HG02870 (cell line): Measurements from ENCODE around the gene CACNA2D3.
"Not testable (repeated sequence)": the region's sequence is repeated elsewhere in the genome, so short reads cannot be mapped to it uniquely, and the experiment has no call there.

Source experiments
- ATAC-seq: cut with Tn5 transposase; IDR thresholded peaks from one replicate; pipeline ENCODE4 v1.9.1; 2021; ENCODE audit warnings: mild to moderate bottlenecking, moderate library complexity; ENCODE audit not compliant: unreplicated experiment

Gene CACNA2D3

GRCh38 chr3:54608041-54608440 is 485.7 kb downstream of the CACNA2D3 start:
- ATAC-seq = no peak

- ATAC-seq = no peak
Observed at GRCh38 chr3:54619053-54619452, 496.7 kb downstream of the CACNA2D3 start.

- ATAC-seq = no peak
Observed at GRCh38 chr3:54619531-54619930, 497.2 kb downstream of the CACNA2D3 start.

GRCh38 chr3:54621184-54621583 is 498.8 kb downstream of the CACNA2D3 start:
- ATAC-seq = no peak

GRCh38 chr3:54622678-54623077 is 500.3 kb downstream of the CACNA2D3 start:
- ATAC-seq = no peak

- no peak for ATAC-seq
Observed at GRCh38 chr3:54625805-54626787, 503.7 kb downstream of the CACNA2D3 start.

- no peak for ATAC-seq
Observed at GRCh38 chr3:54628888-54629441, 506.6 kb downstream of the CACNA2D3 start.

GRCh38 chr3:54630101-54630623 is 507.8 kb downstream of the CACNA2D3 start:
- ATAC-seq = no peak

GRCh38 chr3:54631001-54631400 is 508.6 kb downstream of the CACNA2D3 start:
- not testable (repeated sequence) for ATAC-seq

GRCh38 chr3:54631516-54632325 is 509.4 kb downstream of the CACNA2D3 start:
- no peak for ATAC-seq

- no peak for ATAC-seq
Observed at GRCh38 chr3:54632326-54632665, 509.9 kb downstream of the CACNA2D3 start.

GRCh38 chr3:54632834-54633233 is 510.5 kb downstream of the CACNA2D3 start:
- ATAC-seq = no peak

GRCh38 chr3:54633444-54634121 is 511.2 kb downstream of the CACNA2D3 start:
- no peak for ATAC-seq

- no peak for ATAC-seq
Observed at GRCh38 chr3:54634122-54634469, 511.7 kb downstream of the CACNA2D3 start.

- ATAC-seq = not testable (repeated sequence)
Observed at GRCh38 chr3:54639790-54640372, 517.5 kb downstream of the CACNA2D3 start.

GRCh38 chr3:54641226-54642014 is 519.1 kb downstream of the CACNA2D3 start:
- no peak for ATAC-seq

- no peak for ATAC-seq
Observed at GRCh38 chr3:54642147-54642546, 519.8 kb downstream of the CACNA2D3 start.

- no peak for ATAC-seq
Observed at GRCh38 chr3:54647721-54648120, 525.4 kb downstream of the CACNA2D3 start.

GRCh38 chr3:54649551-54649950 is 527.2 kb downstream of the CACNA2D3 start:
- no peak for ATAC-seq
